Transverse colon (tissue), 4 donors: ENCODE measurements around the gene ZSWIM1.

Experiments used
- POLR2A ChIP-seq: fragments of 450-650 bp; IDR thresholded peaks from one replicate; pipeline ENCODE4 v1.6.1; 2016; ENCODE audit warnings: antibody characterized with exemption, mild to moderate bottlenecking, moderate library complexity
- POLR2AphosphoS5 ChIP-seq, 3 donors: sonication (generic); formaldehyde crosslinking; IDR thresholded peaks; one replicate each; pipeline ENCODE4 v1.6.1; 2016; ENCODE audit warnings: antibody characterized with exemption in 3 of 3
- TF ChIP-seq, protein P1 (sequence below), 5 experiments: fragments of 200-600 bp in 3 of 5; fragments of 450-650 bp in 2 of 5; sonication (generic) in 3 of 5; IDR thresholded peaks; 1 replicate in 2 of 5; 2 replicates in 3 of 5; pipeline ENCODE4 v1.5.1; 2016 to 2017; ENCODE audit warnings: antibody characterized with exemption in 5 of 5, inconsistent platforms in 3 of 5, mild to moderate bottlenecking in 2 of 5, moderate library complexity in 1 of 5

DNA sequence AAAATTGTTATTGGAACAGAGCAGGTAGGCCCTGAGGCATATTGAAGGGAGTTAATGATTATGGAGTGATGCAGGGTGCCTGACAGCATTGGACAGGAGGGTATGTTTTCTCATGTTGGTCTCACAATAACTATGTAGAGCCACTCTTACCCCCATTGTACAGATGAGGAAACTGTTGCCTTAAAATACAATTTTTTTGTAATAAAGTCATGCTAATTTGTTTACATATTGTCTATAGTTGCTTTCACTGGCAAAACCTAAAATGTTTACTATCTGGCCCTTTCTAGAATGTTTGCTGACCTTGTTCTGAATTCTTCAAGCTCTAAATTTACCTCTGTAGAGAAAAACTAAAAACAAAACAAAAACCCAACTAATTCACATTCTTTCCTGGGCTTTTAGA lies 29.5 kb upstream of the ZSWIM1 start:
- TF ChIP-seq, protein P1, sequence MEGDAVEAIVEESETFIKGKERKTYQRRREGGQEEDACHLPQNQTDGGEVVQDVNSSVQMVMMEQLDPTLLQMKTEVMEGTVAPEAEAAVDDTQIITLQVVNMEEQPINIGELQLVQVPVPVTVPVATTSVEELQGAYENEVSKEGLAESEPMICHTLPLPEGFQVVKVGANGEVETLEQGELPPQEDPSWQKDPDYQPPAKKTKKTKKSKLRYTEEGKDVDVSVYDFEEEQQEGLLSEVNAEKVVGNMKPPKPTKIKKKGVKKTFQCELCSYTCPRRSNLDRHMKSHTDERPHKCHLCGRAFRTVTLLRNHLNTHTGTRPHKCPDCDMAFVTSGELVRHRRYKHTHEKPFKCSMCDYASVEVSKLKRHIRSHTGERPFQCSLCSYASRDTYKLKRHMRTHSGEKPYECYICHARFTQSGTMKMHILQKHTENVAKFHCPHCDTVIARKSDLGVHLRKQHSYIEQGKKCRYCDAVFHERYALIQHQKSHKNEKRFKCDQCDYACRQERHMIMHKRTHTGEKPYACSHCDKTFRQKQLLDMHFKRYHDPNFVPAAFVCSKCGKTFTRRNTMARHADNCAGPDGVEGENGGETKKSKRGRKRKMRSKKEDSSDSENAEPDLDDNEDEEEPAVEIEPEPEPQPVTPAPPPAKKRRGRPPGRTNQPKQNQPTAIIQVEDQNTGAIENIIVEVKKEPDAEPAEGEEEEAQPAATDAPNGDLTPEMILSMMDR (IDR thresholded peaks at IDR 0.05): no peak
- TF ChIP-seq POLR2AphosphoS5 (IDR thresholded peaks at IDR 0.05) (no peak), POLR2A (no peak)
